Transverse colon (tissue), 4 donors: ENCODE data around the gene AXDND1. TPM values are rescaled to one million over a fixed set of nuclear protein-coding genes. Genes with fewer than 3 reads are reported as not detected.

ENCODE experiments used
- DNase-seq: peaks from one replicate; pipeline ENCODE4 v3.0.0-alpha.2; 2019
- H3K27ac ChIP-seq, 4 donors: fragments of 200-600 bp; sonication (generic); 2 replicates each; pipeline ENCODE4 v1.5.1; 2016 to 2018; ENCODE audit warnings: inconsistent platforms in 4 of 4
- H3K27me3 ChIP-seq: fragments of 200-600 bp; sonication (generic); 2 replicates; pipeline ENCODE4 v1.5.1; 2017; ENCODE audit warnings: inconsistent platforms
- H3K36me3 ChIP-seq, 4 donors: fragments of 200-600 bp; sonication (generic); 2 replicates each; pipeline ENCODE4 v1.5.1; 2017 to 2019; ENCODE audit warnings: inconsistent platforms in 4 of 4
- H3K4me1 ChIP-seq, 4 donors: fragments of 200-600 bp; sonication (generic); 2 replicates each; pipeline ENCODE4 v1.5.1; 2017 to 2020; ENCODE audit warnings: inconsistent platforms in 4 of 4
- H3K4me3 ChIP-seq, 4 donors: fragments of 200-600 bp; sonication (generic); 1 replicate in 1 of 4; 2 replicates in 3 of 4; pipeline versions ENCODE4 v1.5.1 to v1.6.1; 2017 to 2019; ENCODE audit warnings: inconsistent platforms in 4 of 4
- H3K9me3 ChIP-seq, 2 donors: fragments of 200-600 bp; sonication (generic); 2 replicates each; pipeline ENCODE4 v1.5.1; 2017 to 2019; ENCODE audit warnings: inconsistent platforms in 2 of 2
- EP300 ChIP-seq: sonication (generic); formaldehyde crosslinking; IDR thresholded peaks from one replicate; pipeline ENCODE4 v1.6.1; 2017; ENCODE audit warnings: antibody characterized with exemption, low read depth
- POLR2A ChIP-seq: fragments of 450-650 bp; IDR thresholded peaks from one replicate; pipeline ENCODE4 v1.6.1; 2016; ENCODE audit warnings: antibody characterized with exemption, mild to moderate bottlenecking, moderate library complexity
- POLR2AphosphoS5 ChIP-seq, 3 donors: sonication (generic); formaldehyde crosslinking; IDR thresholded peaks; one replicate each; pipeline ENCODE4 v1.6.1; 2016; ENCODE audit warnings: antibody characterized with exemption in 3 of 3
- WGBS, 2 donors: methylation state at CpG; one replicate each; pipeline ENCODE4 v1.1.5; 2018; ENCODE audit warnings: low coverage in 1 of 2; 5-methylcytosine and 5-hydroxymethylcytosine counted together
- in situ Hi-C, 4 donors: fragments of 200-750 bp; cut with MboI; loops; one replicate each; pipeline versions ENCODE4 v1.15.0 to v1.15.1; 2017; ENCODE audit warnings: low sequenced_read_pairs in 3 of 4, low pct_ligation_motif_present in 1 of 4, low pct_unique_long_range_greater_than_20kb in 1 of 4
- intact Hi-C: fragments of 100-400 bp; cut with DNase I; formaldehyde crosslinking; loops from one replicate; pipeline ENCODE4 v1.15.1; 2023; ENCODE audit warnings: low total_unique reads
- total RNA-seq, 4 donors: library from RNA; depleted of rRNA; stranded (reverse); fragments of >200 nt; gene quantifications; one replicate each; pipeline ENCODE4 v1.1.0, GENCODE V29; 2016
- TF ChIP-seq, protein P1 (sequence below), 5 experiments: fragments of 200-600 bp in 3 of 5; fragments of 450-650 bp in 2 of 5; sonication (generic) in 3 of 5; IDR thresholded peaks; 1 replicate in 2 of 5; 2 replicates in 3 of 5; pipeline ENCODE4 v1.5.1; 2016 to 2017; ENCODE audit warnings: antibody characterized with exemption in 5 of 5, inconsistent platforms in 3 of 5, mild to moderate bottlenecking in 2 of 5, moderate library complexity in 1 of 5

AXDND1 gene
- total RNA-seq, 4 donors from 2014 or later = 3.1 to 8.4 (median 4.0) TPM

DNA sequence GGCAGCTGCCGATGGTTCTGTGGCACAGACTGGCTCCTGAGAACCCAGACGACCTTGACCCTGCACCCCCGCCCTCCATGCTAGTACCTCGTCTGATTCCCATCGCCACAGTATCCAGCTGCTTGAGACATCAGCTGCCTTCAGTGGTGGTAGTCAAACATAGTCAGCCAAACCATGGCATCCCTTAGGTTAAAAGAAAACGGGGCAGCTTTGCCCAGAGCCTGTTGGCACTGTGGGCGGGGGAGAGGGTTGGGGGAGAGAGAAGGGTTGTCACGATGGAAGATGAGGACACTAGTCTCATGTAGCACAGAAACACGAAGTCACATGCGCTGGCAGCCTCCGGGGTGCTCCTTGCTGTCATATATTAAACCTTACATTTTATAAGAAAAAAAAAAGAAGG lies 224.9 kb downstream of the AXDND1 start:
- intact Hi-C loops (no loop called here), in situ Hi-C loops (loop anchor here in 1 of 4 donors (25.0 kb wide), 1 partner anchor 328 kb away; no protein-coding TSS in a partner anchor)
- Histone ChIP-seq H3K4me1 (peaks cover 0 to 17% (median 11%) of the 10 kb centered on the region in 4 donors), H3K9me3 (no peaks in the 10 kb centered on the region), H3K4me3 (no peak overlapping the region), H3K27me3 (peaks cover 20% of the 10 kb centered on the region), H3K27ac (no peak overlapping the region), H3K36me3 (no peaks in the 10 kb centered on the region)
- 82 to 85% methylated on average over 7 to 11 of the region's 11 CpGs for WGBS, 2 donors
- TF ChIP-seq POLR2A = no peak
- no peak for TF ChIP-seq POLR2AphosphoS5 (IDR thresholded peaks at IDR 0.05)
- TF ChIP-seq, protein P1, sequence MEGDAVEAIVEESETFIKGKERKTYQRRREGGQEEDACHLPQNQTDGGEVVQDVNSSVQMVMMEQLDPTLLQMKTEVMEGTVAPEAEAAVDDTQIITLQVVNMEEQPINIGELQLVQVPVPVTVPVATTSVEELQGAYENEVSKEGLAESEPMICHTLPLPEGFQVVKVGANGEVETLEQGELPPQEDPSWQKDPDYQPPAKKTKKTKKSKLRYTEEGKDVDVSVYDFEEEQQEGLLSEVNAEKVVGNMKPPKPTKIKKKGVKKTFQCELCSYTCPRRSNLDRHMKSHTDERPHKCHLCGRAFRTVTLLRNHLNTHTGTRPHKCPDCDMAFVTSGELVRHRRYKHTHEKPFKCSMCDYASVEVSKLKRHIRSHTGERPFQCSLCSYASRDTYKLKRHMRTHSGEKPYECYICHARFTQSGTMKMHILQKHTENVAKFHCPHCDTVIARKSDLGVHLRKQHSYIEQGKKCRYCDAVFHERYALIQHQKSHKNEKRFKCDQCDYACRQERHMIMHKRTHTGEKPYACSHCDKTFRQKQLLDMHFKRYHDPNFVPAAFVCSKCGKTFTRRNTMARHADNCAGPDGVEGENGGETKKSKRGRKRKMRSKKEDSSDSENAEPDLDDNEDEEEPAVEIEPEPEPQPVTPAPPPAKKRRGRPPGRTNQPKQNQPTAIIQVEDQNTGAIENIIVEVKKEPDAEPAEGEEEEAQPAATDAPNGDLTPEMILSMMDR (IDR thresholded peaks at IDR 0.05) = no peak
- no peak for TF ChIP-seq EP300
- DNase-seq = no peak

DNA sequence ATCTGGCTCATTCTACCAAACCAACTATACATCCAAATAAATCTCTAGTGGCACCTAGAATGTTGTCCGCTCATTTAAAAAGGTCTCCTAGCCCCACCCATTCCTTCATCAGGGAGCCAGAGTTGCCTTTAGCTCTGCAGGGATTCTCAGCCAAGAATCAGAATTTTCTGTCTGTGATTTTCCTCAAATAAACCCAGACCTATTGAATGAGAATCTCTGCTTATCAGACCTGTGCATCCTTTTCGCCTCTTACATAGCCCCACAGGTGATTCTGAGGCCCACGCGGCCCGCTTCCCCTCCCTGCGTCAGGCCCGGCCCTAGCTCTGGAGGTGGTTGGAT lies 225.5 kb downstream of the AXDND1 start:
- TF ChIP-seq, protein P1 (IDR thresholded peaks at IDR 0.05) = no peak
- TF ChIP-seq POLR2A = no peak
- TF ChIP-seq POLR2AphosphoS5 (IDR thresholded peaks at IDR 0.05) = no peak

DNA sequence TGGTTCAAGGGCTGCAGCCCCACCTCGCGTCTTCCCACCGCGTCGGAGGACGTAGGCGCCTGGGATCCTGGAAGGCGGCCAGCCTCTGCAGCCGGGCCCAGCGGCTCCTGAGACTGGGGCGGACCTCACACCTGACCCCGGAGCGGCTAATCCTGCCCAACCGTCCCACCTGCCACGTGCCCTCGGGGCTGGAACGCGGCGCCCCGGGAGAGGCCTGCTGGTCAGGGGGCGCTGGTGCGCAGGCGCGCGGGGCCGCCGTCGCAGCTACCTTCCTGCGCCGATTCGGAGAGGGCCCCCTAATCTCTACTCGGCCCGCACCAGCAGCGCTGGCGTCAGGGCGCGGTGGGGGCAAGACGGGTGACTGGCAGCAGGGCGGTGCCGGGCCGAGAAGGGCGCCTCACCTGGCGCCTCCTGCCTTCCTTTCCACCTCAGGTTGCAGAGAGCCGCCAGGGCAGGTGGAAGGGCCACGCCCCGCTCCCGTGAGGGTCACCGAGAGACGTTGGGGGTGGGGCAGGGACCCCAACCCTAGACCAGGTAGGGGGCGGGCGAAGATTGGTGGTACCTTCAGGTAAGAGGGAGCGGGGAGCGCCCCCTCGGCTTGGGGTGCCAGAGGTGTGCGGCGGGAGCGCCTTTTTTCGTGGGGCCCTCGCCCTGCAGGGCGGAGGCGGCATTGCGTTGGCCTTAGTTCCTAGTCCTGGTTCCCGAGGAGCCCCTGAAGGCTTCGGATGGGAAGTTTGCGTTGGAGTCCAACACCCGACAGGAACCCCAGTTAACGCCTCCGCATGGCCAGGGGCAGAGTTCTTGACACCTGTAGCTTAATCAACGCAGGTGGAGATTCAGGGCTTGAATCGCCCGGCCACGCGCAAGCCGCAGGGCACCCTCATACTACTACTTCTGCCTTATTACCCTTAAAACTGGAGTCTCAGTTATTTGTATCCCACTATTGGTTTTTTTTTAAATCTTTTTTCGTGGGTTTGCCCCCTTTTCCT lies 226.1 kb downstream of the AXDND1 start, which contains the start of gene TDRD5:
TDRD5 (plus strand) TSS at position 241 of the 989 bp plus-strand sequence. CDS start 784 bp downstream, outside the sequence.
- Histone ChIP-seq H3K36me3 (no peaks in the 10 kb centered on the region), H3K27me3 (peaks cover 16% of the 10 kb centered on the region), H3K4me1 (peaks cover 0 to 12% (median 8%) of the 10 kb centered on the region in 4 donors), H3K9me3 (no peaks in the 10 kb centered on the region), H3K4me3 (peak within 1 kb of the TSS in 3 of 4 donors; percentile 17 to 39 (median 22)), H3K27ac (peak within 1 kb of the TSS in 3 of 4 donors; percentile 2 to 38 (median 36))
- intact Hi-C loops (no loop called here), in situ Hi-C loops (loop anchor here in 1 of 4 donors (25.0 kb wide), 1 partner anchor 330 kb away; no protein-coding TSS in a partner anchor)
- peak; percentile 69 for DNase-seq
- TF ChIP-seq, protein P1 (IDR thresholded peaks at IDR 0.05) = peak in 1 of 5 experiments; percentile 21
- peak in 1 of 3 donors; percentile 22 for TF ChIP-seq POLR2AphosphoS5 (IDR thresholded peaks at IDR 0.05)
- TF ChIP-seq POLR2A = no peak
- no peak for TF ChIP-seq EP300
- 34 to 77% methylated on average over 11 to 71 of the region's 75 CpGs for WGBS, 2 donors

More for the DNA sequence above, 225.5 kb downstream of the AXDND1 start:
- Histone ChIP-seq H3K27ac (peak overlapping the region in 3 of 4 donors; percentile 2 to 38 (median 36)), H3K36me3 (no peaks in the 10 kb centered on the region), H3K4me3 (peak overlapping the region in 2 of 4 donors; percentile 22 to 39), H3K9me3 (no peaks in the 10 kb centered on the region), H3K4me1 (peaks cover 0 to 12% (median 8%) of the 10 kb centered on the region in 4 donors), H3K27me3 (peaks cover 18% of the 10 kb centered on the region)
- WGBS, 2 donors = 25 to 63% methylated on average over 1 to 7 of the region's 7 CpGs
- intact Hi-C loops (no loop called here), in situ Hi-C loops (loop anchor here in 1 of 4 donors (25.0 kb wide), 1 partner anchor 329 kb away; no protein-coding TSS in a partner anchor)
- no peak for DNase-seq

DNA sequence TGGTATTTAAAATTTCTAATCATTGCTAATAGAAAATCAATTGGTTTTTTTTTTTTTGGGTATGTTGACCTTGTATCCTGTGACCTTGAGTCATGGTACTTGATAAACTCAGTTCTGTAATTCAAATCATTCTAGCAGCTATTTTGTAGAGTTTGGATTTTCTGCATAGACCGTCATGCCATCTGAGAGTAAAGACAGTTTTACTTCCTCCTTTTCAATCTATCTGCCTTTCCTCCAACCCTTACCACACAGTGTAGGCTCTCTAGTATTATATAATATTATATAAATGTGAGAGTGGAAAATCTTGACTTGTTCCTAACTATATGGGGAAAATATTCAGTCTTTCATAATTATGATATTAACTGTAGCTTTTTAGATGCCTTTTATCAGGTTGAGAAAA lies 232.9 kb downstream of the AXDND1 start:
- intact Hi-C loops = no loop called here
- no peak overlapping the region for H3K4me3 ChIP-seq
- no peaks in the 10 kb centered on the region for H3K9me3 ChIP-seq
- TF ChIP-seq POLR2AphosphoS5 (IDR thresholded peaks at IDR 0.05) (no peak), POLR2A (no peak), EP300 (no peak)
- TF ChIP-seq, protein P1 (IDR thresholded peaks at IDR 0.05) = no peak
- no peaks in the 10 kb centered on the region for H3K27me3 ChIP-seq
- no peak overlapping the region for H3K27ac ChIP-seq
- 53 to 89% methylated on average over 1 of the region's 1 CpG for WGBS, 2 donors
- H3K36me3 ChIP-seq = no peaks in the 10 kb centered on the region
- no peaks in the 10 kb centered on the region for H3K4me1 ChIP-seq
- no peak for DNase-seq
- in situ Hi-C loops = loop anchor here in 1 of 4 donors (25.0 kb wide), 1 partner anchor 336 kb away; no protein-coding TSS in a partner anchor
